HUES48 (cell line): ENCODE data around the gene CCDC17.

ENCODE experiments used
- H3K27ac ChIP-seq: one replicate; pipeline ENCODE4 v1.7.0; 2013; ENCODE audit warnings: low read depth, low read length, inconsistent platforms
- H3K27me3 ChIP-seq: 2 replicates; pipeline ENCODE4 v1.6.1; 2013; ENCODE audit warnings: mild to moderate bottlenecking, low read length; ENCODE audit not compliant: control insufficient read depth, insufficient read depth
- H3K36me3 ChIP-seq: 2 replicates; pipeline ENCODE4 v1.6.1; 2013; ENCODE audit warnings: low read length; ENCODE audit not compliant: control insufficient read depth, insufficient read depth
- H3K4me1 ChIP-seq: 2 replicates; pipeline ENCODE4 v1.6.1; 2013; ENCODE audit warnings: mild to moderate bottlenecking, low read length; ENCODE audit not compliant: control insufficient read depth, insufficient read depth
- H3K4me3 ChIP-seq: 2 replicates; pipeline ENCODE4 v1.5.1; 2013; ENCODE audit warnings: mild to moderate bottlenecking, low read depth, low read length
- H3K9ac ChIP-seq: 2 replicates; pipeline ENCODE4 v1.6.1; 2013; ENCODE audit warnings: mild to moderate bottlenecking, low read depth, low read length, moderate library complexity
- H3K9me3 ChIP-seq: 2 replicates; pipeline ENCODE4 v1.6.1; 2013; ENCODE audit warnings: low read length; ENCODE audit not compliant: control insufficient read depth, insufficient read depth

The CCDC17 gene

DNA sequence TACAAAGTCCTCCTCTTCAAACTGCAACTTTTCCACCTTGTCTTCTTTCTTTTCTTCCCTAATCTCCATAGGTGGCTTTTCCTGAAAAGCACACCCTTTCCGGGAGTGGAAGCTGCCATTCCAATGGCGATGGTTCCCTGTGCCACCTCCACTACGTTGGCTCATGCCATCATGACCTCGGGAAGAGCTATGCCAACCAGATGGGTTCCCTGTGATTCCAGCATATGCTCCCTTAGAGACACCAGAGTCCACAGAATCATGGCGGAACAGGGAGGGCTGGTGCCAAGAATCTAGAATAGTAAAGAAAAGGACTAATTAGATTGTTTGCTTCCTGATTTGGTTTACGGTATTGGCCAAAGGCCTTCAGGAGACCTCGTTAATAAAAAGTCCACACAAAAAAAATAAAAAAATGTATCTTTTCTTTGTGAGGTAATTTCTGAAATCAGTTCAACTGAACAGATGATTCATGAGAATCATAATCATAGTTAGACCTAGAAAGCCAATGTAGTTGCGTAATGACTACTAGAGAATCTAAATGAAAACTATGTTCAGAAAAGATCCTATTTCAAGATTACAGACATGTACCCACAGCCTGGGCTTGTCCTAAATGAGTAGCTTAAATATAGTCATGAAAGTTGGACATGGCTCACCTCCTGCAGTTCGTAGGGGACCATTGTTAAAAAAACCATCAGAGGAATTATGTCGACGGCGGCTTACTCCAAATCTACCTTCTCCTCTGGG, 30.9 kb upstream of the CCDC17 start:
- Histone ChIP-seq H3K4me3 (no peak overlapping the region), H3K36me3 (peaks cover 100% of the 10 kb centered on the region), H3K27me3 (no peaks in the 10 kb centered on the region), H3K9me3 (no peaks in the 10 kb centered on the region), H3K9ac (no peak overlapping the region), H3K4me1 (no peaks in the 10 kb centered on the region), H3K27ac (no peak overlapping the region)

DNA sequence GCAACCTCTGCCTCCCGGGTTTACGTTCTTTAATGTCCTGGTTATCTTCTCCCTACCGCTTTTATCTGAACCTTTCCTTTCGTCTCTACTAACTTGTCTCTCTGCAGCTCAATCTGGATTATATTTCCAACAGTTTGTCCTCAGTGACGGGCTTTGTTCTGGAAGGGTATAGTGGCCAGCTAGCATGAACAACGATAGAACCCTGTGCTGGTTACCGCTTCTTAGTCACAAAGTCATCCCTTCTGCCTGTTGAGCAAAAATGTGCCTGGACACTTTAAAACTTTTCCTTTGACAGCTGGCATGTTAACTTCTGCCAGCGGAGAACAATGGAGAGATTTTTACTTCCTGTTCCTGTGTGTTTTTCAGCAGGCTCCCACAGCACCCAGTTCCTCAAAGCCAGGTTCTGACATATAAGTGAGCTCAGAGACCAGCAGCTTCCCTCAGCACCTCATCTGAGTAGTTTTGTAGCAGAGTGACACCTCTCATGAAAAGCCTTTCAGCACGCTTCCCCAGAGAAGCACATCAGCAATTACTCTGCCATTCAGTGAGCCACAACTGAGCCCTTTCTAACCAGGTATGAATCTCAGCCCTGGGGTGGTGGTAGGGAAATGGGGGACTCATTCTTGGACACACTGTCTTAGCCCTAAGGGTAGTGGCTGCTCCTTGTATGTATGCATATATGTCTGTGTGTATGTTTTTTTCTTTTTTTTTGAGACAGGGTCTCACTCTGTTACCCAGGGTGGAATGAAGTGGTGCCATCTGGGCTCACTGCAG, 23.6 kb upstream of the CCDC17 start:
- Histone ChIP-seq H3K4me3 (no peak overlapping the region), H3K9me3 (no peaks in the 10 kb centered on the region), H3K9ac (no peak overlapping the region), H3K4me1 (no peaks in the 10 kb centered on the region), H3K27me3 (no peaks in the 10 kb centered on the region), H3K27ac (no peak overlapping the region), H3K36me3 (peaks cover 89% of the 10 kb centered on the region)

DNA sequence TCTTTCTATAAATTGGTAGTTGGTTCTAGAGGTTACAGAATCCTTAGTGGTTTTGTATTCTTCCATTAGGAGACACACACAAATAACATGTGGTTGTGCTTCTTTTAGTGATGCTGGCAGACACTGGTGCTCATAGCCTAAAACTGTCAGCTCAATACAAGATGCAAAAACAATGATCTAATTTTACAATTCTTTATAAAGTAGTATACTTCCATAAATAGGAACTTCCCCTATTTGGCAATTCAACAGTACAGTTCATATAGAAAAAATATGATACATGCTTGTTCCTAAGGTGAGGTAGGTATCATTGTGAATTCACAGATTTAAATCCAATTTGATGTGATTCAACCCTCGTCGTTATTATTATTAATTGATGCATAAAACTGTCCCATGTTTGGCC, 20.8 kb upstream of the CCDC17 start:
- H3K9me3 ChIP-seq: no peaks in the 10 kb centered on the region
- H3K36me3 ChIP-seq: peaks cover 89% of the 10 kb centered on the region
- no peak overlapping the region for H3K9ac ChIP-seq
- H3K4me1 ChIP-seq: no peaks in the 10 kb centered on the region
- no peak overlapping the region for H3K4me3 ChIP-seq
- no peaks in the 10 kb centered on the region for H3K27me3 ChIP-seq
- no peak overlapping the region for H3K27ac ChIP-seq

- peaks cover 88% of the 10 kb centered on the region for H3K36me3 ChIP-seq
- no peak overlapping the region for H3K4me3 ChIP-seq
- H3K9ac ChIP-seq: no peak overlapping the region
- H3K27me3 ChIP-seq: no peaks in the 10 kb centered on the region
- H3K27ac ChIP-seq: no peak overlapping the region
- H3K9me3 ChIP-seq: no peaks in the 10 kb centered on the region
- H3K4me1 ChIP-seq: no peaks in the 10 kb centered on the region
Measured at GRCh38 chr1:45643978-45644377, 20.1 kb upstream of the CCDC17 start.

DNA sequence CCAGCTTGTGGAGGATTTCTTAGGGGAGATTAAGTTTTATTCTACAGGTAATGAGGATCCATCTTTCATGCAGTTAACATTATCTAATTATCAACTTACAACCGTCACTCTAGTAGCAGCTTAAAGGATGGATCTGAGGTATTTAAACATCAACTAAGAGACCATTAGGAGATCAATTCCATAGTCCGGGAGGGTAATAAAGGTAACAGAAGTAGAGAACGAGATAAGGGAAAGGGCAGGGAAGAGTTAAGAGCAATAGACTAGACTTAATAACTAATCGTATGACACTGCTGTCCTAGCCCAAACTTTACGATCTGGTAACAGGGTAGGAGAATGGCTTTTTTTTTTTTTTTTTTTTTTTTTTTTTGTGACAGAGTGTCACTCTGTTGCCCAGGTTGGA, 19.5 kb upstream of the CCDC17 start:
- H3K9ac ChIP-seq: no peak overlapping the region
- H3K27me3 ChIP-seq: no peaks in the 10 kb centered on the region
- H3K9me3 ChIP-seq: no peaks in the 10 kb centered on the region
- no peak overlapping the region for H3K27ac ChIP-seq
- no peak overlapping the region for H3K4me3 ChIP-seq
- H3K36me3 ChIP-seq: peaks cover 89% of the 10 kb centered on the region
- no peaks in the 10 kb centered on the region for H3K4me1 ChIP-seq

- Histone ChIP-seq H3K4me3 (no peak overlapping the region), H3K27me3 (no peaks in the 10 kb centered on the region), H3K27ac (no peak overlapping the region), H3K9ac (no peak overlapping the region), H3K4me1 (no peaks in the 10 kb centered on the region), H3K36me3 (peaks cover 95% of the 10 kb centered on the region), H3K9me3 (no peaks in the 10 kb centered on the region)
Measured at GRCh38 chr1:45640293-45640692, 16.4 kb upstream of the CCDC17 start.

DNA sequence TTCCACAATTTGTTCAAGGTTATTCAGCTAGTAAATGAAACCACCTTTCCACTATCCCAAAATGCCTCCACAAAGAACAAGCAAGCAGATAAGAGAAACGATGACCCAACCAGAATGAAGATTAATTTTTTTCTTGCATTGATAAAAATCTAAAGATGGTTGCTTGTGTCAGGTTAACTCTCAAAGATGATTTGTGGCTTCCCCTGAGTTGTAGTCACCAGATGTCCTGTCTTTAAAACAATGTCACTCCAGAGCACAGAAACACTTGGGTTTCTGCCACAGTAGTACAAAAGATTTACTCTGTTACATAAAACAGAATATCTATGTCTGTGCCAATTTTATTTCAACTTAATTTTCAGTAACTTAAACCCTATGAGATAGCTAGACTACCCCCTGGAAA, 11.4 kb upstream of the CCDC17 start:
- H3K36me3 ChIP-seq: peaks cover 99% of the 10 kb centered on the region
- H3K27ac ChIP-seq: no peak overlapping the region
- H3K4me3 ChIP-seq: no peak overlapping the region
- no peaks in the 10 kb centered on the region for H3K27me3 ChIP-seq
- H3K9ac ChIP-seq: no peak overlapping the region
- no peaks in the 10 kb centered on the region for H3K4me1 ChIP-seq
- H3K9me3 ChIP-seq: no peaks in the 10 kb centered on the region

GRCh38 chr1:45630429-45630828, 6.6 kb upstream of the CCDC17 start:
- Histone ChIP-seq H3K27ac (no peak overlapping the region), H3K9me3 (no peaks in the 10 kb centered on the region), H3K4me3 (no peak overlapping the region), H3K9ac (no peak overlapping the region), H3K27me3 (no peaks in the 10 kb centered on the region), H3K4me1 (no peaks in the 10 kb centered on the region), H3K36me3 (peaks cover 92% of the 10 kb centered on the region)

- no peaks in the 10 kb centered on the region for H3K4me1 ChIP-seq
- no peak overlapping the region for H3K27ac ChIP-seq
- no peaks in the 10 kb centered on the region for H3K9me3 ChIP-seq
- H3K9ac ChIP-seq: no peak overlapping the region
- peaks cover 82% of the 10 kb centered on the region for H3K36me3 ChIP-seq
- H3K27me3 ChIP-seq: no peaks in the 10 kb centered on the region
- no peak overlapping the region for H3K4me3 ChIP-seq
Measured at GRCh38 chr1:45629035-45629434, 5.2 kb upstream of the CCDC17 start.

GRCh38 chr1:45622524-45623394, 1.1 kb downstream of the CCDC17 start:
- H3K27ac ChIP-seq: no peak overlapping the region
- H3K36me3 ChIP-seq: peaks cover 55% of the 10 kb centered on the region

More at GRCh38 chr1:45622524-45623394, 1.1 kb downstream of the CCDC17 start:
- H3K9ac ChIP-seq: no peak overlapping the region
- H3K4me1 ChIP-seq: no peaks in the 10 kb centered on the region
- H3K4me3 ChIP-seq: no peak overlapping the region
- no peaks in the 10 kb centered on the region for H3K27me3 ChIP-seq
- no peaks in the 10 kb centered on the region for H3K9me3 ChIP-seq
